GM19025 (cell line): ENCODE results near the gene CACTIN.

Experiments
- ATAC-seq: cut with Tn5 transposase; IDR thresholded peaks from one replicate; pipeline ENCODE4 v1.9.1; 2021; ENCODE audit warnings: mild to moderate bottlenecking, low read depth, moderate library complexity; ENCODE audit not compliant: unreplicated experiment

Gene CACTIN

GRCh38 chr19:3664879-3665642 lies 38.5 kb upstream of the CACTIN start:
- no peak for ATAC-seq

GRCh38 chr19:3663838-3664237 lies 37.2 kb upstream of the CACTIN start:
- no peak for ATAC-seq

- ATAC-seq, result no peak
These were observed 35.0 kb upstream of the CACTIN start for GRCh38 chr19:3661284-3662238.

DNA sequence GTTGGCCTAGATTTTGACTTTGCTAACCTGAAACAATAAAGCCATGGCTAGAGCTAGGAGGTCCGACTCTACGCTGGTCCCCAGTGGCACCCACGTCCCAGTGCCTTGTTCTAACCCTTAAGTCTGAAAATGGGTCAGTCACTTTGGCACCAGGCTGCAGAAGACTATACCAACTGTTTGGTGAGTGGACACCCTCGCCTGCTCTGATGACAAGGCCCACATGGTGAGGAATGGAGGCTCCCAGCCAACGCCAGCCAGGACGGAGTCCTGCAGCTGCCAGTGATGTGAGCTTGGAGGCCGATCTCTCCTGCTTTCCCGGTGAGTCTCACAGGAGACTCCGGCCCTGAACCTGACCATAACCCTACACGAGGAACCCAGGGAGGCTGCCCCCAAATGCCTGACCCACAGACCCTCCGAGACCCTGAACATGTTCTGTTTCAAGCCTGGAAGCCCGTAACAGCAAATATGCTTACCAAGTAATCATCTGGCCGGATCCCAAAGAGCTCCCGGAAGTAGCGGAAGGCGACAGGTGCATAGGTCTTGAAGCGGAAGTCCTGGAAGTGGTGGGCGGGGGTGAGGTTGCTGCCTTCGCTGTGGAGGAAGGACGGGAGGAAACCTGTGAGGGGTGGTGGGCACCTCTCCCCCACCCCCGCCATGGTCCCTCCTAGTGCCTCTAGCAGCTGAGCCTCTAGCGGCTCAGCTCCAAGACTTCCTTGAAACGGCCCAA lies 34.1 kb upstream of the CACTIN start:
- no peak for ATAC-seq

- ATAC-seq, result no peak
These were observed 33.1 kb upstream of the CACTIN start for GRCh38 chr19:3659746-3660112.

GRCh38 chr19:3658870-3659745 lies 32.5 kb upstream of the CACTIN start:
- ATAC-seq, result no peak

DNA sequence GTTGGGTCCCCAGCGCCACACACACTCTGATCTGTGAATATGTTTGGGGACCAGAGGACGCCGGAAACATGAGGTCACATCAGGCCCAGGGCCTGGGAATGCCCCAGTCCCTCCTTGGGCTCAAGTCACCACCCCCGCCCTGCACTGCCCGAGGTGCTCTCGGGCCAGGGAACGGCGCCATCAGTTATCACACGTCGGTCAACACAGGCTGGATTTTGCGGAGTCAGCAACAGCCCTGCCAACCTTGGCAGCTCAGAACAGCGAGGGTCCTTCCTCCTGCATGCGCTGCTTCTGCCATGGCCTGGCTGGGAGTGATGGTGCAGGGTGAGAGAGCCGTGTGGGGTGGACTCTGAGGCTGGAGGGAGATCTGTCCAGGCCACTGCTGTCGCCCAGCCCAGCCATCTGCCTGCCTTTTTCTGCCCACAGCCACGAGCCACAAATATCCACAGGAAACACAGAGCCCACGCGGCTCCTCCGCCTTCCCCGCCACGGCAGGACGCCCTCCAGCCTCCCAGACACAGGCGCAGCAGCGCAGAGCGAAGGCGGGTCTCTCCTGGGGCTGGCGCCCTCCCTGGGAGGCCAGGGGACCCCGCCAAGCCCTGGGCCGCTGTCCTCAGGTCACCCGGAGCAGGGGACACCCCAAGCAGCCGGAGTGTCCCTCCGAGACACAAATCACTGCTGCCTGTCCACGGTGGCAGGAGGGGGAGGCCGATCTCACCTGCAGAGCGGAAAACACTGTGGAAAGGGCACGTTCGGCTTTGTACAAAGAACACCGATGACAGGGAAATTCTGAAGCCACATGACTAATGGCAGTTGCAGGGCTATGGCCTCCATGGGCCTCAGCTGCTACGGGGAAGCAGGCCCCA lies 31.6 kb upstream of the CACTIN start:
- no peak for ATAC-seq

GRCh38 chr19:3657395-3657769 lies 30.8 kb upstream of the CACTIN start:
- no peak for ATAC-seq

- ATAC-seq, result no peak
These were observed 30.3 kb upstream of the CACTIN start for GRCh38 chr19:3656747-3657394.

- no peak for ATAC-seq
These were observed 29.6 kb upstream of the CACTIN start for GRCh38 chr19:3656073-3656746.

- no peak for ATAC-seq
These were observed 28.9 kb upstream of the CACTIN start for GRCh38 chr19:3655402-3656072.

- no peak for ATAC-seq
These were observed 27.4 kb upstream of the CACTIN start for GRCh38 chr19:3653865-3654513.

DNA sequence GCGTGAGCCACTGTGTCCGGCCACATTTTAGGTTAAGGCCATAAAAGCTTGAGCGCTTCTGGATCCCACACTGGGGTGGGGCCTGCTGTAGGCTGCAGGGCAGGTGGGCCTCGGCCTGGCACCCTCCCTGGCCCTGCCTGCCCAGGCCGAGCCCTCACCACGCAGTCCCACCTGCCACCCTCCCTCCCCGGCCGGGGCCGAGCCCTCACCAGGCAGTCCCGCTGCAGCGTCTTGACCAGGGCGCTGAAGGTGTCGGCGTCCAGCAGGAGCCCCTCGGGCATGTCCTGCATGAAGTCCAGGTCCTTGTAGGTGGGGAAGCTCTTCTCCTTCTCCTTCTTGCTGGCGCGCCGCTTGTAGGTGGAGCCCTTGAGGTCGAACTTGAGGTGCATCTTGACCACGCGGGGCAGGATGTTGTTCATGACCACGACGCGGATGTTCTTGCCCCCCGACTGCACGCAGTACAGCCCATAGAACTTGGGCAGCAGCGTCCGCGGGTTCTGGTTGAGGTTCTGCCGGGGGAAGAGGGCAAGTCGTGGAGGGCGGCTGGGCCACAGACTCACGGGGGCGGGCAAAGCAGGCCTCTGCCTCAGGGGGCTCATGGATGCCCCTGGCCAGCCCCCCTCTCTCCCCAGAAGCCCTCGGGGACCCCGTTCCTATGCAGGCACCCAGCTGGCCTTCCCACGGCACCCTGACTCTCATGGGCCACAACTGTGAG lies 26.6 kb upstream of the CACTIN start:
- no peak for ATAC-seq

GRCh38 chr19:3652422-3652821 lies 25.8 kb upstream of the CACTIN start:
- no peak for ATAC-seq

DNA sequence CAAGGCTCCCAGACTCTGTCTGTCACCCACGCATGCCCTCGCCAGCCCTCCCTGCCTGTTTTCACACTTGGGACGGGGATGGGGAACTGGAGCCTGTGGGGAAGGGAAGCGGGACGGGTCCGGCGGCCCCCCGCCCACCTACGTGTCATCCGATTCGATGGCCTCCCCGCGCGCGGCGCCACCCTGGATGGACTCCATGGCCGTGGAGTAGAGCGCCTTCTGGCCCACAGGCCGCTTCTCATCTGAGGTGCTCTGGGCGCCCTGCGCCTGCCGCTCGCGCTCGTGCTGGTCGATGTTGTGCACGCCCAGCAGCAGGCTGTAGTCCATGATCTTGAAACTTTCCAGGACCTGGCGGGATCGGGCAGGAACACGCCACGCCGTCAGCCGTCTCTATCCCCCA lies 25.1 kb upstream of the CACTIN start:
- no peak for ATAC-seq

DNA sequence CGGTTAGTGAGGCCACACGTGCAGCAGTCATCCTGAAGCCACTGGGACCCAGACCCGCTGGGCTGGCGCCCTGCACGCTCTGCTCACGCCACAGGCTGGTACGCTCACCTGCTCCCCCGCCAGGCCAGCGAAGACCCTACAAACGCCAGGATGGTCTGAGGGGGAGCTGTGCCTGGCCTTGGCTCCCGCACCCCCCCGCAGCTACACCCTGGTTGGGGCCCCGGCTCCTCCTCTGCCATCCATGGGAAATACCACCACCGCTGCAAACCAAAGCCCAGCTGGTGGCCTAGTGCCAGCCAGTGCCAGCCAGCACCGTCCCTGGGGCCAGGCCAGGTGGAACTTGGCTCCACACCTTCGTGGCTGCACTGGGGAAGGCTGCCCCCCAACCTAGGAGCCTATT lies 23.3 kb upstream of the CACTIN start:
- ATAC-seq, result no peak
